GM23338 (cell line): ENCODE results near the gene NDUFB11. TPM values are rescaled to one million over a fixed set of nuclear protein-coding genes. Genes with fewer than 3 reads are reported as not detected.

Experiments
- ATAC-seq: fragments of 200-7000 bp; cut with Tn5 transposase; 3 replicates; pipeline ENCODE4 v1.9.1; 2020
- DNase-seq: peaks from one replicate; pipeline ENCODE4 v3.0.0-alpha.2; 2015; ENCODE audit warnings: low spot score
- H2AFZ ChIP-seq: fragments of 200-600 bp; sonication (generic); 2 replicates; pipeline ENCODE4 v1.8.0; 2016; ENCODE audit warnings: antibody characterized with exemption, mild to moderate bottlenecking, moderate library complexity
- H3F3A ChIP-seq: fragments of 200-600 bp; sonication (generic); replicated peaks from 2 replicates; pipeline ENCODE4 v1.8.0; 2017; ENCODE audit warnings: antibody characterized with exemption, mixed run types, low read depth
- H3K27ac ChIP-seq: fragments of 200-600 bp; sonication (generic); 2 replicates; pipeline ENCODE4 v1.6.1; 2016; ENCODE audit warnings: low read depth
- H3K27me3 ChIP-seq: fragments of 200-600 bp; sonication (generic); 2 replicates; pipeline ENCODE4 v1.8.0; 2016; ENCODE audit warnings: mild to moderate bottlenecking, mixed run types, moderate library complexity; ENCODE audit not compliant: insufficient read depth
- H3K36me3 ChIP-seq: fragments of 200-600 bp; sonication (generic); 2 replicates; pipeline ENCODE4 v1.8.0; 2016; ENCODE audit warnings: mild to moderate bottlenecking; ENCODE audit not compliant: insufficient read depth
- H3K4me1 ChIP-seq: fragments of 200-600 bp; sonication (generic); 2 replicates; pipeline ENCODE4 v1.8.0; 2016; ENCODE audit warnings: mild to moderate bottlenecking, moderate library complexity; ENCODE audit not compliant: insufficient read depth
- H3K4me2 ChIP-seq: fragments of 200-600 bp; sonication (generic); 2 replicates; pipeline ENCODE4 v1.7.1; 2017; ENCODE audit warnings: mixed run types
- H3K4me3 ChIP-seq: fragments of 200-600 bp; sonication (generic); 2 replicates; pipeline ENCODE4 v1.6.1; 2016; ENCODE audit warnings: mixed run types
- H3K79me2 ChIP-seq: fragments of 200-600 bp; sonication (generic); replicated peaks from 2 replicates; pipeline ENCODE4 v1.8.0; 2017; ENCODE audit warnings: mild to moderate bottlenecking; ENCODE audit not compliant: insufficient read depth
- H3K9me2 ChIP-seq: fragments of 200-600 bp; sonication (generic); 2 replicates; pipeline ENCODE4 v1.8.0; 2017; ENCODE audit not compliant: insufficient read depth
- H4K20me1 ChIP-seq: fragments of 200-600 bp; sonication (generic); replicated peaks from 2 replicates; pipeline ENCODE4 v1.8.0; 2017; ENCODE audit warnings: mild to moderate bottlenecking; ENCODE audit not compliant: insufficient read depth
- H3K27ac Mint-ChIP-seq: 2 replicates; pipeline ENCODE4 v1.8.0; 2020; ENCODE audit warnings: inconsistent platforms, mild to moderate bottlenecking, moderate library complexity, mixed read lengths
- H3K27me3 Mint-ChIP-seq: 3 replicates; pipeline ENCODE4 v1.8.0; 2022; ENCODE audit warnings: low read depth, mild to moderate bottlenecking, moderate library complexity, mixed read lengths, inconsistent platforms; ENCODE audit not compliant: insufficient read depth, poor library complexity
- H3K36me3 Mint-ChIP-seq: 3 replicates; pipeline ENCODE4 v1.8.0; 2021; ENCODE audit warnings: low read depth, mild to moderate bottlenecking, inconsistent platforms, moderate library complexity, mixed read lengths
- H3K4me1 Mint-ChIP-seq: 3 replicates; pipeline ENCODE4 v1.8.0; 2020; ENCODE audit warnings: mild to moderate bottlenecking, inconsistent platforms, mixed read lengths
- H3K4me3 Mint-ChIP-seq: 3 replicates; pipeline ENCODE4 v1.8.0; 2021; ENCODE audit warnings: moderate library complexity, mild to moderate bottlenecking, inconsistent platforms, mixed read lengths
- H3K9me3 Mint-ChIP-seq: 3 replicates; pipeline ENCODE4 v1.8.0; 2020; ENCODE audit warnings: moderate library complexity, mild to moderate bottlenecking, inconsistent platforms, mixed read lengths
- CREB1 ChIP-seq: fragments of 250-450 bp; sonication (Bioruptor Pico); IDR thresholded peaks from 2 replicates; pipeline ENCODE4 v1.5.0; 2020; ENCODE audit warnings: low read depth, mild to moderate bottlenecking, moderate library complexity
- EZH2 ChIP-seq: fragments of 200-600 bp; sonication (generic); IDR thresholded peaks from one replicate; pipeline ENCODE4 v1.8.0; 2017; ENCODE audit warnings: antibody characterized with exemption, mild to moderate bottlenecking, low read depth; ENCODE audit not compliant: unreplicated experiment
- EZH2phosphoT487 ChIP-seq: fragments of 200-600 bp; sonication (generic); IDR thresholded peaks from one replicate; pipeline ENCODE4 v1.8.1; 2018; ENCODE audit warnings: antibody characterized with exemption; ENCODE audit not compliant: unreplicated experiment
- JUNB ChIP-seq: IDR thresholded peaks from one replicate; pipeline ENCODE4 v1.6.1; 2016; ENCODE audit warnings: antibody characterized with exemption; ENCODE audit not compliant: unreplicated experiment
- NANOG ChIP-seq: IDR thresholded peaks from 2 replicates; pipeline ENCODE4 v1.6.1; 2016; ENCODE audit warnings: antibody characterized with exemption, borderline replicate concordance
- POLR2AphosphoS5 ChIP-seq: IDR thresholded peaks from 2 replicates; pipeline ENCODE4 v1.6.1; 2016; ENCODE audit warnings: antibody characterized with exemption, low read depth
- ZNF114 ChIP-seq: fragments of 250-450 bp; sonication (Bioruptor Pico); IDR thresholded peaks from 2 replicates; pipeline ENCODE4 v1.5.0; 2020; ENCODE audit warnings: mild to moderate bottlenecking, moderate library complexity
- ZNF331 ChIP-seq: fragments of 250-450 bp; sonication (Bioruptor Pico); IDR thresholded peaks from 2 replicates; pipeline ENCODE4 v1.5.0; 2020; ENCODE audit warnings: low read depth, mild to moderate bottlenecking, moderate library complexity
- polyA plus RNA-seq: library from polyadenylated mRNA; unstranded; fragments of >200 nt; fragmentation: Nextera tagmentation; extraction: Ambion mirVana; gene quantifications from 2 replicates; pipeline ENCODE4 v1.2.1, GENCODE V29; 2016
- total RNA-seq: library from RNA; depleted of rRNA; stranded (reverse); fragments of >200 nt; shearing (Covaris generic); gene quantifications from 2 replicates; pipeline ENCODE4 v1.2.3, GENCODE V29; 2014
- TF ChIP-seq, protein P1 (sequence below): IDR thresholded peaks from one replicate; pipeline ENCODE4 v1.6.1; 2018; ENCODE audit warnings: antibody characterized with exemption; ENCODE audit not compliant: unreplicated experiment
- TF ChIP-seq, protein P2 (sequence below), 2 experiments: fragments of 200-600 bp in 1 of 2; sonication (generic) in 1 of 2; conservative IDR thresholded peaks; 2 replicates each; pipeline versions ENCODE4 v1.5.1 to v1.6.1; 2016 to 2017; ENCODE audit warnings: antibody characterized with exemption in 2 of 2, low read depth in 2 of 2, mild to moderate bottlenecking in 2 of 2, moderate library complexity in 1 of 2
- TF ChIP-seq, protein P3 (sequence below): fragments of 250-450 bp; sonication (Bioruptor Pico); IDR thresholded peaks from 2 replicates; pipeline ENCODE4 v1.5.0; 2020; ENCODE audit warnings: mild to moderate bottlenecking, moderate library complexity
- TF ChIP-seq, protein P4 (sequence below): IDR thresholded peaks from 2 replicates; pipeline ENCODE4 v1.6.1; 2016; ENCODE audit warnings: antibody characterized with exemption

The NDUFB11 gene
- total and polyA plus RNA-seq, 2 experiments from 2014 or later = 103 to 238 TPM

DNA sequence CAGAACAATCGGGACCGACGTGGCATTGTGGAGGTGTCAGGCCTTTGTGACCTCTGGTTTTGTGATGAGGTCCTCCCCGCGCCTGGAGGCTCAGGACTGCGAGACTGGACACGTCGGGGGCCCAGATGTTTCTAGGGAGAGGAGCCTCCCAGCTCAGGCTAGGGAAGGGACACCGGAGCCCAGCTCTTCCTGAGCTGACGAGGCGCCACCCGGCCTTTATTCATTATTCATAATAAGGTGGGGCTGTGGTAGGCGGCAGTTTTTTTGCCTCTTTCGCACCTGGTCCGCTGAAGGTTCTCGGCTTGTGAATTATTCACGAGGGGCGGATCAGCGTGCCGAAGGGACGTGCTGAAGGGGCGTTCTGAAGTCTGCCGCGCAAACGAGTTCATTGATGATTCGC is 46.8 kb upstream of the NDUFB11 start (continued):
- TF ChIP-seq, protein P1, sequence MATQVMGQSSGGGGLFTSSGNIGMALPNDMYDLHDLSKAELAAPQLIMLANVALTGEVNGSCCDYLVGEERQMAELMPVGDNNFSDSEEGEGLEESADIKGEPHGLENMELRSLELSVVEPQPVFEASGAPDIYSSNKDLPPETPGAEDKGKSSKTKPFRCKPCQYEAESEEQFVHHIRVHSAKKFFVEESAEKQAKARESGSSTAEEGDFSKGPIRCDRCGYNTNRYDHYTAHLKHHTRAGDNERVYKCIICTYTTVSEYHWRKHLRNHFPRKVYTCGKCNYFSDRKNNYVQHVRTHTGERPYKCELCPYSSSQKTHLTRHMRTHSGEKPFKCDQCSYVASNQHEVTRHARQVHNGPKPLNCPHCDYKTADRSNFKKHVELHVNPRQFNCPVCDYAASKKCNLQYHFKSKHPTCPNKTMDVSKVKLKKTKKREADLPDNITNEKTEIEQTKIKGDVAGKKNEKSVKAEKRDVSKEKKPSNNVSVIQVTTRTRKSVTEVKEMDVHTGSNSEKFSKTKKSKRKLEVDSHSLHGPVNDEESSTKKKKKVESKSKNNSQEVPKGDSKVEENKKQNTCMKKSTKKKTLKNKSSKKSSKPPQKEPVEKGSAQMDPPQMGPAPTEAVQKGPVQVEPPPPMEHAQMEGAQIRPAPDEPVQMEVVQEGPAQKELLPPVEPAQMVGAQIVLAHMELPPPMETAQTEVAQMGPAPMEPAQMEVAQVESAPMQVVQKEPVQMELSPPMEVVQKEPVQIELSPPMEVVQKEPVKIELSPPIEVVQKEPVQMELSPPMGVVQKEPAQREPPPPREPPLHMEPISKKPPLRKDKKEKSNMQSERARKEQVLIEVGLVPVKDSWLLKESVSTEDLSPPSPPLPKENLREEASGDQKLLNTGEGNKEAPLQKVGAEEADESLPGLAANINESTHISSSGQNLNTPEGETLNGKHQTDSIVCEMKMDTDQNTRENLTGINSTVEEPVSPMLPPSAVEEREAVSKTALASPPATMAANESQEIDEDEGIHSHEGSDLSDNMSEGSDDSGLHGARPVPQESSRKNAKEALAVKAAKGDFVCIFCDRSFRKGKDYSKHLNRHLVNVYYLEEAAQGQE = no peak
- no peak for TF ChIP-seq EZH2phosphoT487
- TF ChIP-seq, protein P2, sequence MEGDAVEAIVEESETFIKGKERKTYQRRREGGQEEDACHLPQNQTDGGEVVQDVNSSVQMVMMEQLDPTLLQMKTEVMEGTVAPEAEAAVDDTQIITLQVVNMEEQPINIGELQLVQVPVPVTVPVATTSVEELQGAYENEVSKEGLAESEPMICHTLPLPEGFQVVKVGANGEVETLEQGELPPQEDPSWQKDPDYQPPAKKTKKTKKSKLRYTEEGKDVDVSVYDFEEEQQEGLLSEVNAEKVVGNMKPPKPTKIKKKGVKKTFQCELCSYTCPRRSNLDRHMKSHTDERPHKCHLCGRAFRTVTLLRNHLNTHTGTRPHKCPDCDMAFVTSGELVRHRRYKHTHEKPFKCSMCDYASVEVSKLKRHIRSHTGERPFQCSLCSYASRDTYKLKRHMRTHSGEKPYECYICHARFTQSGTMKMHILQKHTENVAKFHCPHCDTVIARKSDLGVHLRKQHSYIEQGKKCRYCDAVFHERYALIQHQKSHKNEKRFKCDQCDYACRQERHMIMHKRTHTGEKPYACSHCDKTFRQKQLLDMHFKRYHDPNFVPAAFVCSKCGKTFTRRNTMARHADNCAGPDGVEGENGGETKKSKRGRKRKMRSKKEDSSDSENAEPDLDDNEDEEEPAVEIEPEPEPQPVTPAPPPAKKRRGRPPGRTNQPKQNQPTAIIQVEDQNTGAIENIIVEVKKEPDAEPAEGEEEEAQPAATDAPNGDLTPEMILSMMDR (conservative IDR thresholded peaks at IDR 0.05; ENCODE audit: low read depth in 2 of 2) = no peak
- TF ChIP-seq CREB1 (CRISPR knock-in tag) = no peak
- no peak for TF ChIP-seq ZNF331
- no peak for TF ChIP-seq NANOG

DNA sequence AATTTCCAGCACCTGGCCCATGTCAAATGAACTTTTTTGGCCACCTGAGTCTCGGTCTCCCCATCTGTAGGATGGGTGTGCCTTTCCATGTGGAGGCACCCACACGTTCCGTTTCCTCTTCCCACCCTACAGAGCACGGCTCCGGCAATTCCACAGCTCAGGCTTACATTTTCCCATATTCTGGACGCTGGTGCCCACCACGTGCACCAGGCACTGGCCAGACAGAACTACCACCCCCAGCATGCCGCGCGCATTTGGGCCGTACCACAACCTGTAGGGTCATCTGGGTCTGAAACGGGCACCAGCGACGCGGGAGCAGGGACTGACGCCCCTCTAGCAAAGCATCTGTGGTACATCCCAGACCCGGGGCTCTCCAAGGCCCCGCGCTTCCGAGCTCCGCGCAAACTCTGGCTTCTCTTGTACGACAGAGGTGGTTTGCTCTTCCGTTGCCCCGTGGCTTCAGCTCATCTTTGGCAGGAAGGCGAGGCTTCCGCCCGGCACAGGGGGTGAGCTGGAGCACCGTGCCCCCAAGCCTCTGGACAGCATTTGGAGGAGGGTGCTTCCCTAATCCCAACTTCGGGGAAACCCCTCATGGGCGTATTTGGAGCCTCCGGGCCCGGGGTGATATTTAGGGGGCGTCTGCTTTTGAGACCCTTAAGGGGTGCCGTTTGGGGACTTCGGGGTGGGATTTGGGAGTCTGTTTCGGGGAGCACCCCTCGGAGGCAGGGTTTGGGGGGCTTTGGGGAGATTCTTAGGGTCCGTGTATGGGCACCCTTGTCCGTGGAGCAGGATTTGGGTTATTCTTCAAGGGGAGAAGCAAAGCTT is 46.2 kb upstream of the NDUFB11 start:
- peak overlapping the region; percentile 87 for H3K27ac Mint-ChIP-seq
- DNase-seq = peak; percentile 93
- peaks cover 25% of the 10 kb centered on the region for H3K79me2 ChIP-seq
- no peak for TF ChIP-seq JUNB
- no peak for TF ChIP-seq ZNF331
- TF ChIP-seq, protein P3, sequence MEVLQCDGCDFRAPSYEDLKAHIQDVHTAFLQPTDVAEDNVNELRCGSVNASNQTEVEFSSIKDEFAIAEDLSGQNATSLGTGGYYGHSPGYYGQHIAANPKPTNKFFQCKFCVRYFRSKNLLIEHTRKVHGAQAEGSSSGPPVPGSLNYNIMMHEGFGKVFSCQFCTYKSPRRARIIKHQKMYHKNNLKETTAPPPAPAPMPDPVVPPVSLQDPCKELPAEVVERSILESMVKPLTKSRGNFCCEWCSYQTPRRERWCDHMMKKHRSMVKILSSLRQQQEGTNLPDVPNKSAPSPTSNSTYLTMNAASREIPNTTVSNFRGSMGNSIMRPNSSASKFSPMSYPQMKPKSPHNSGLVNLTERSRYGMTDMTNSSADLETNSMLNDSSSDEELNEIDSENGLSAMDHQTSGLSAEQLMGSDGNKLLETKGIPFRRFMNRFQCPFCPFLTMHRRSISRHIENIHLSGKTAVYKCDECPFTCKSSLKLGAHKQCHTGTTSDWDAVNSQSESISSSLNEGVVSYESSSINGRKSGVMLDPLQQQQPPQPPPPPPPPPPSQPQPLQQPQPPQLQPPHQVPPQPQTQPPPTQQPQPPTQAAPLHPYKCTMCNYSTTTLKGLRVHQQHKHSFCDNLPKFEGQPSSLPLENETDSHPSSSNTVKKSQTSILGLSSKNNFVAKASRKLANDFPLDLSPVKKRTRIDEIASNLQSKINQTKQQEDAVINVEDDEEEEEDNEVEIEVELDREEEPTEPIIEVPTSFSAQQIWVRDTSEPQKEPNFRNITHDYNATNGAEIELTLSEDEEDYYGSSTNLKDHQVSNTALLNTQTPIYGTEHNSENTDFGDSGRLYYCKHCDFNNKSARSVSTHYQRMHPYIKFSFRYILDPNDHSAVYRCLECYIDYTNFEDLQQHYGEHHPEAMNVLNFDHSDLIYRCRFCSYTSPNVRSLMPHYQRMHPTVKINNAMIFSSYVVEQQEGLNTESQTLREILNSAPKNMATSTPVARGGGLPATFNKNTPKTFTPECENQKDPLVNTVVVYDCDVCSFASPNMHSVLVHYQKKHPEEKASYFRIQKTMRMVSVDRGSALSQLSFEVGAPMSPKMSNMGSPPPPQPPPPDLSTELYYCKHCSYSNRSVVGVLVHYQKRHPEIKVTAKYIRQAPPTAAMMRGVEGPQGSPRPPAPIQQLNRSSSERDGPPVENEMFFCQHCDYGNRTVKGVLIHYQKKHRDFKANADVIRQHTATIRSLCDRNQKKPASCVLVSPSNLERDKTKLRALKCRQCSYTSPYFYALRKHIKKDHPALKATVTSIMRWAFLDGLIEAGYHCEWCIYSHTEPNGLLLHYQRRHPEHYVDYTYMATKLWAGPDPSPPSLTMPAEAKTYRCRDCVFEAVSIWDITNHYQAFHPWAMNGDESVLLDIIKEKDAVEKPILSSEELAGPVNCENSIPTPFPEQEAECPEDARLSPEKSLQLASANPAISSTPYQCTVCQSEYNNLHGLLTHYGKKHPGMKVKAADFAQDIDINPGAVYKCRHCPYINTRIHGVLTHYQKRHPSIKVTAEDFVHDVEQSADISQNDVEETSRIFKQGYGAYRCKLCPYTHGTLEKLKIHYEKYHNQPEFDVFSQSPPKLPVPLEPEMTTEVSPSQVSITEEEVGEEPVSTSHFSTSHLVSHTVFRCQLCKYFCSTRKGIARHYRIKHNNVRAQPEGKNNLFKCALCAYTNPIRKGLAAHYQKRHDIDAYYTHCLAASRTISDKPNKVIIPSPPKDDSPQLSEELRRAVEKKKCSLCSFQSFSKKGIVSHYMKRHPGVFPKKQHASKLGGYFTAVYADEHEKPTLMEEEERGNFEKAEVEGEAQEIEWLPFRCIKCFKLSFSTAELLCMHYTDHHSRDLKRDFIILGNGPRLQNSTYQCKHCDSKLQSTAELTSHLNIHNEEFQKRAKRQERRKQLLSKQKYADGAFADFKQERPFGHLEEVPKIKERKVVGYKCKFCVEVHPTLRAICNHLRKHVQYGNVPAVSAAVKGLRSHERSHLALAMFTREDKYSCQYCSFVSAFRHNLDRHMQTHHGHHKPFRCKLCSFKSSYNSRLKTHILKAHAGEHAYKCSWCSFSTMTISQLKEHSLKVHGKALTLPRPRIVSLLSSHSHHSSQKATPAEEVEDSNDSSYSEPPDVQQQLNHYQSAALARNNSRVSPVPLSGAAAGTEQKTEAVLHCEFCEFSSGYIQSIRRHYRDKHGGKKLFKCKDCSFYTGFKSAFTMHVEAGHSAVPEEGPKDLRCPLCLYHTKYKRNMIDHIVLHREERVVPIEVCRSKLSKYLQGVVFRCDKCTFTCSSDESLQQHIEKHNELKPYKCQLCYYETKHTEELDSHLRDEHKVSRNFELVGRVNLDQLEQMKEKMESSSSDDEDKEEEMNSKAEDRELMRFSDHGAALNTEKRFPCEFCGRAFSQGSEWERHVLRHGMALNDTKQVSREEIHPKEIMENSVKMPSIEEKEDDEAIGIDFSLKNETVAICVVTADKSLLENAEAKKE (CRISPR knock-in tag) = no peak
- TF ChIP-seq EZH2 = no peak
- TF ChIP-seq CREB1 (CRISPR knock-in tag) = peak; percentile 61; the same call in 1 of the 2 replicates
- TF ChIP-seq, protein P4, sequence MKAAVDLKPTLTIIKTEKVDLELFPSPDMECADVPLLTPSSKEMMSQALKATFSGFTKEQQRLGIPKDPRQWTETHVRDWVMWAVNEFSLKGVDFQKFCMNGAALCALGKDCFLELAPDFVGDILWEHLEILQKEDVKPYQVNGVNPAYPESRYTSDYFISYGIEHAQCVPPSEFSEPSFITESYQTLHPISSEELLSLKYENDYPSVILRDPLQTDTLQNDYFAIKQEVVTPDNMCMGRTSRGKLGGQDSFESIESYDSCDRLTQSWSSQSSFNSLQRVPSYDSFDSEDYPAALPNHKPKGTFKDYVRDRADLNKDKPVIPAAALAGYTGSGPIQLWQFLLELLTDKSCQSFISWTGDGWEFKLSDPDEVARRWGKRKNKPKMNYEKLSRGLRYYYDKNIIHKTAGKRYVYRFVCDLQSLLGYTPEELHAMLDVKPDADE = peak; percentile 64; the same call in 1 of the 2 replicates
- no peak for TF ChIP-seq NANOG
- TF ChIP-seq ZNF114 (CRISPR knock-in tag) = no peak
- peak; percentile 84 for TF ChIP-seq POLR2AphosphoS5
- H3K27me3 ChIP-seq = no peaks in the 10 kb centered on the region
- H3K4me1 Mint-ChIP-seq = peaks cover 22% of the 10 kb centered on the region
- peak overlapping the region; percentile 91 for H3K4me3 Mint-ChIP-seq
- peaks cover 14% of the 10 kb centered on the region for H3K27me3 Mint-ChIP-seq
- H3K9me3 Mint-ChIP-seq = no peaks in the 10 kb centered on the region
- peak overlapping the region; percentile 82 for H3K4me3 ChIP-seq
- no peaks in the 10 kb centered on the region for H3K9me2 ChIP-seq
- H3K27ac ChIP-seq = no peak overlapping the region
- H3F3A ChIP-seq = 0 out of 2 replicates have a peak, but pooled peaks cover 2% of the 10 kb centered on the region
- H4K20me1 ChIP-seq = peaks cover 8% of the 10 kb centered on the region
- peaks cover 27% of the 10 kb centered on the region for H3K36me3 Mint-ChIP-seq
- H2AFZ ChIP-seq = no peak overlapping the region
- peaks cover 19% of the 10 kb centered on the region for H3K4me1 ChIP-seq
- H3K36me3 ChIP-seq = no peaks in the 10 kb centered on the region
- peak; percentile 79 for ATAC-seq
- H3K4me2 ChIP-seq = peak overlapping the region; percentile 84
